Measurements from ENCODE around the gene CASQ2. TPM values are rescaled to one million over a fixed set of nuclear protein-coding genes. Genes with fewer than 3 reads are reported as not detected.

The CASQ2 gene
- total RNA-seq (2014; rRNA removed) = 0.17 and 0.19 TPM in 2 replicates
- polyA plus RNA-seq (2012) = 0.04 TPM

DNA sequence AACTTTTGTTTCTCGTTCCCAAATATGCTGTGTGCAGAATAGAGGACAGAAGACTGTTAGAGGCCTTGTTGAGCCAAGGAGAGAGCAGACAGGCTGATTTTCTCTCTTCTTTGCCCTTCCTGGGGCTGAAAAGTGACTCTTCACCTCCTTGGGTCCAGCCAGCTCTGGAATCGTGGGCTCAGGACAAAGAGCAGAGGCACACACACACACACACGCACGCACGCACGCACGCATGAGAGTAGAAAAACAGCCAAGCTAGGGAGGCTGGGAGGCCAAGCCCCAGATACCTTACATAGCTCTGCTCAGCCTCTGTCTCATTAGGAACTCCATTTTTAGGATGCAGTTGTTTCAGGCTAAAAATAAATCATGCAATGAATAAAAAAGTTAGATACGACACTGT is at the start of gene CASQ2:
Gene CASQ2, minus strand, starts transcription at position 166 of the 400 bp plus-strand sequence. CDS start 173 bp downstream, outside the sequence.
- no peak for DNase-seq (ENCODE audit: low read depth)

DNA sequence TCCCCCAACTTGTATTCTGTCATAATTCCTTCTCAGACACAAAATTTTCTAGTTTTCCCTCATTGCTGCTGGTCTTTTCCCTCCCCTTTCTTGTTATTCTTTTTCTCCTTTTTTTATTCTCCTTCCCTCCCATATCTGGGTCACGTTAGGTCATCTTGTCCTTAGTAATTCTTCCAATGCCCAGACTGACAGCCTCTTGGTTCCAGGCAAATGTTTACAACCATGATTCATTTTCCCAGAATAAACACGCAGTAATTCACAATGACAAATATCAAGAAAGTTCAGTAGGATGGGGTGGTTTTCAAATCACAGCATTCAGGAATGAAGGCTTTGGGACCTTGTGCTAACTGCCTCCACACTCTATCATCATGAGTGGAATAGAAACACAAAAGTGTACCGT is 47.2 kb upstream of the CASQ2 start:
- peak; percentile 53 for DNase-seq (ENCODE audit: low read depth)

DNA sequence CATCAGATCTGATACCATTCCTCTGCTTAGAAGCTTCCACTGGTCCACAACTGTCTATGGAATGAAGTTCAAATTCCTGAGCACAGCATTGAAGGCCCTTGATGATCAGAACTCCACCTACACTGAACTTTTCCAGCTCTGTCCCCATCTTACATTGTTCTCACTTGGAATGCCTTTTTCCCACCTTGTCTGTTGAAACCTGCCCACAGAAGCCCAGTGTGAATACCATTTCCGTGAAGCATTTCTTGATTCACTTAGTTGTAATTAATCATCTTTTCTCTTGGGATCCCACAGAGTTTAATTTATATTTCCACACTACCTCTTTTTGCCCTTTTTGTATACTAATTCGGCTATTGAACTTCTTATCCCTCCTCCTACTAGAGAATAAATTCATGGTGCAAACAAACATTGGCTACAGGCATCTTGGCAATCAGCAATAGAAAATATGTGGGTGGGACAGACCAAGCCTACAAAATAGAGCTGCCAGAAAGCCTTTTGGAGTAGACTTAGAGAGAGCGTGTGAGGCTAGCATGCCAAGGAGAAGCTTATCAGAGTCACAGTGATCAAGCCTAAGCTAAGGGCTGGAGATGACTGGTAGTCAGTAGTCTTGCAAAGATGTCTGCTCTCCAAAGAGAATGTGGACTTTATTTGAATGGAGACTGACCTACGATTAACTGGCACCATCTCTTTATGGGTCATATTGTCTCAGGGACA is 46.3 kb upstream of the CASQ2 start:
- no peak for DNase-seq (ENCODE audit: low read depth)

DNA sequence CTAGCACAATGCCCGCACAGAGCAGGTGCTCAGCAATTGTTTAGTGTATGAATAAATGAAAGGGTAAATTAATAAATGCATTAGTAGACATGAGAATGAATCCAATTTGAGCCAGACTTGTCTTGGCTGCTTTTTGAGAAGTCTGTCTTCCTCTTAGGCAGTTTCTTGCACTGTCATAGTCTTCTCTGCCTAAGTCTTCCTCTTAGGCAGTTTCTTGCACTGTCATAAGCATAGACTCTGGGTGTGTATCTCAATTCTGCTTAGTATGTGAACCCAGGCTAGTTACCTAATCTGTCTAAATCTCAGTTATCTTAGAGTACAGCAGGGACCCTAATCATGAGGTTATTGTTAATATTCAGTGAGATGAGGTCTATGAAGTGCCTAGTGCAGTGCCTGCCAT is 45.2 kb upstream of the CASQ2 start:
- no peak for DNase-seq (ENCODE audit: low read depth)

DNA sequence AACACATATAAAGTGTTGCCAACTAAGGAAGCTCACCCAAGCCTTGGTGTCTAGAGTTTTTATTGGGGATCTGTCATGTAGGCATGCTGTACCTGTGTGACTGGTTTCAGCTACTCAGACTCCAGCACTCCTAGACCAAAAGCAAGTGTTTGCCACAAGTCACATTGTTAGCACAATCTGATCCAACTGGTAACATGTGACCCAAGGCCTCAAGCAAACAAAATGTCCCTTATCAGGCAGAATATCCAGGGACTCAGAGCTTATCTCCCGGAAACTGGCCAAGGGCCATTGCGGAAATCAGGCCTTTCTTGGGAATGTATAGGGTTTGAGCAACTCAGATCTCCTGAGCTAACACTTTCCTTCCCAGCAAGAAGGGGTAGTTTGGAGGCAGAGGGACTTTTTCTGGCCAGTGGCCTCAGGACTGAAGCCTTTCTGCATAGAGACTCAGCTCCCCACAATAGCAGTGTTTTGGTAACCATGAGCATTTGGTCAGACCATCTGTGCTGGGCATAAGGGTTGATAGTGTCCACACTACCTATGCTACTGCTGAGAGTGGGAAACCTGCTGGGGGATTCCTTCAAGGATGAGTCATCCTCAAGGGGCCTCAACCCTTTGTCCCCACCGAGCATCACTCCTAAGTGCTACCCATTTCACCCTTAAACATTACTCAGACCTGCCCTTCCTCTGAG is 42.8 kb upstream of the CASQ2 start:
- no peak for DNase-seq (ENCODE audit: low read depth)

DNA sequence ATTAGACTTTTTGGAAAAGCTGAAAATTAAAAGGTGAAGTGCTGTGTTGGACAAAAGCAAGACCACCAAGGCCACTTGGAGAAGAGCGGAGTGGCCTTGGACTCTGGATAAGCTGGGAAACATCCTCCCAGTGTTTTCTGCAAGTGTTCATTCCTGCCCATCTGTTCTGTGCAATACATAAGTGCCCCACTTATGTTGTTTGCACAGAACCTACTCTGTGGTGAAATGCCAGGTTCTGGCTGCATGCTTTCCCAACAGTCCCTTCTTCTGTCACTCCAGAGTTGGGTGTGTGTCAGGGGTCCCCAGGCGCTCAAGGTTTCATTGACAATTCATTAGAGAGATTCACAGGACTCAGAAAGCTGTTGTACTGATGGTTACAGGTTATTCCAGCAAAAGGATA is 42.1 kb upstream of the CASQ2 start:
- no peak for DNase-seq (ENCODE audit: low read depth)

DNA sequence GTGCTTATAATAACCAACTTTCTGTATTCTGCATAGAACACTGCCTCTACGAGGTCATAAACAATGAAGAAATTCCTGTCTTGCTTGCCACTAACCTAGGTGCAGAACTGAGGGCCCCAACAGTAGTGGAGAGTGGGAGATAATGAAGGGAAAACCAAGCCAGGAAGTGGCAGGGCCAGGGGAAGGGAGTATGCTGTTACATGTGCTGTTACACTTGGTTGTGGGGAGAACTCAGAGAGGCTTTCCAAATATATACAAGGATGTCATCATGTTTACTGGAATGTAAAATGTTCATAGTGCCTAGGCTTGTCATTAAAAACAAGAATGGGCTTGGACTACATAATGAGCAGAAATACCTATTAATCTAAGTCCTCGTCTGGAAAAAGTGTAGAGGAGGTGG is 41.3 kb upstream of the CASQ2 start:
- no peak for DNase-seq (ENCODE audit: low read depth)

DNA sequence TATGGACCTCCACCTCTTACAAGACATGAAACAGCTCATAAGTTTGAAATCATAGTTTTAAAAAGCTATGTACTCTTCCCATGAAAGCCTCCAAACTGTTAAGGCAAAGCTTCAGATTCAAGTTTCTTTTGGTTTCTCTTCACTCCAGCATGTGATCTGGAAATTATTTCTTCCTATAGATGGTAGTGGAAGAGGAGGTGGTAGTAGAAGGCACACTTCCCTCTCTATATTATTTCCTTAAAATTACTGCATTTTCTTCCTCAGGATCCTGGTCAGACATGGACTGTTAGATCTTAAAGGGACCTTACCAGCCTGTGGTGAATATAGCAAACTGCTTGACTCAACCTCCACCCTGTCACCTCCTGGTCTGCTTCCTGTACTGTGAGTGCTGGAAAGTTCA is 40.6 kb upstream of the CASQ2 start:
- DNase-seq (ENCODE audit: low read depth) = no peak

DNA sequence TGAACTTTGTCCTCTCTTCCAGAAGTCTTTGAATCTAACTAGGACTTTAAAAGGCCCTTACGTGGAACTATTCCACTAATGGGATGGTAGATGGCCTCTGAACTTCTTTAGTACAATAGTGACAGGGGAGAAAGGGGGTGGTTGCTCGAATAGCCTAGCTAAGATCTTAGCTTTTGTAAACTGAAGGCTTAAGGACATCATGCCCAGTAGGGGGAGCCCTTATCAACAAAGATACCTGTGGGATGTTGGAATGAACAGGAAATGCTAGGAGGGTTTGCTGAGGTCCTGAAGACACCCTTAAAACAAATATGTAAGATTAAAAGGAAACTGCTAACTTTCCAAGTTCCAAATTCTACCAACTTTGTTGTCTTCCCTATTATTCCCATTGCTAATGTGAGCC is 39.2 kb upstream of the CASQ2 start:
- peak; percentile 84 for DNase-seq (ENCODE audit: low read depth)

DNA sequence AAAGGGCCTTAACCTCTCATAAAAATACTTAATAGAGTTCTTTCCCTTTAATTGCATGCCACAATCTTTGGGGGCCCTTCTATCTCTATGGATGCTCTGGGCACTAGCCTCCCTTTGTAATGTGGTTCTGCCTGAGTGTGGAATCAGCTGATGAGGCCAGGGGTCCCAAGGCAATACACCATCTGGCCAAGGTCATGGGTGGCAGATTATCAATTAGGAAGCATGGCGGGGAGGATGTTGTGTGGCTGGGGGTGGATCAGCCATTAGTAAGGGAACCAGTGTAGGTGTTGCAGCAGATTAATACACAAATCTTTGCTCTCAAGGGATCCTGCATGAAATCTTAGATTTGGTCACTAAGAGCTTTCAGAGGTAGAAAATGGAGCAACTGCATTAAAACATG is 37.1 kb upstream of the CASQ2 start:
- no peak for DNase-seq (ENCODE audit: low read depth)

DNA sequence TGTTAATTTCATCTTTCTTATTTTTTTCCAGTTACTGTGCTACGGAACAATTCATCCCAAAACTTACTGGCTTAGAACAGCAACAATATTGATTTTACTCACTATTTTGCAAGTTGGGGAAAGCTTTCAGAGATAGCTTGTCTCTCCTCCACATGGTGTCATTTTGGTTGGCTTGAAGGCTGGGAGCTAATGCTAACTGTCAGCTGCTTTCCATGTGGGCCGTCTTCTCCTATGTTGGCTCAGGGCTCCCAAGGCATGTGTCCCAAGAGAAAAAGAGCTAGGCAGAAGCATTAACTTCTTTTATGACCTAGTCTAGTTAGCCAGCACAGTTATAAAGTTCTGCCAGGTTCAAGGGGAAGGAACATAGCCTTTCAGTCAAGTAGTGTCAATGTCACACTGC is 33.9 kb upstream of the CASQ2 start:
- no peak for DNase-seq (ENCODE audit: low read depth)

DNA sequence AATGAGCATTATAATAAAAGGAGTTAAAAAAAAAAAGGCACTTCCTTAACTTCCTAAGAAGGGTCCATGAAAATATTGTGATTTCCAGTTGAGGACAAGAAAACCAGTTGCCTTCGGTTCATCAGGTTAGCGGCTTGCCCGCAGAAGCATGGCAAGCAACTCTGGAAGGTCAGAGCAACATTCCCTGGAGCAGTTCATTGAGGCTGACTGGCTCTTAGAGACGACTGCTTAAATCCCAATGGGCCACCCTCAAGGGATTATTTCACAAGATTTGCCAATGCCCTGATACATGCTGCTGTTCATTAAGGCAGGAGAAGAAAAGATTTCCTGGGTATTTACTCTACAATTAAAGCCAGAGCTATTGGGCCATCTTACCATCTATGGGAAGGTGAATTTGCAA is 29.0 kb upstream of the CASQ2 start:
- DNase-seq (ENCODE audit: low read depth) = no peak

DNA sequence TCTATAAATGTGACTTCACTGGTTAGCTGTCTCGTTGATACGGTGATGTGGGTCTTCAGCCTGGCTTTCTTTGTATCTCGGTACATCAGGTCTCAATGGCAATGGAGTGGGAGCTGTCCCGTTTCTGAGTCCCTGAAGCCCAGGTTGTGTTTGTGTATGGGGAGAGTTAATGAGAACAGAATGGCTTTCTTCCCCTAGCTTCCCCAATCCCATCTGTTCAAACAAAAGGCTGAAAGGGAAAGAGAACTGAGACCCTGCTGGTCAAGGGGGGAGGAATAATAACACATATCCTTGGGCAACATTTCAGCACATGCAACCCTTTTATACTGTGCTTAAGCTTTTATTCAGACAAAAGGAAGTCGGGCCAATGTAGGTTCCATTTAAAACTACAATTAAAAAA is 28.4 kb upstream of the CASQ2 start:
- DNase-seq (ENCODE audit: low read depth) = no peak

DNA sequence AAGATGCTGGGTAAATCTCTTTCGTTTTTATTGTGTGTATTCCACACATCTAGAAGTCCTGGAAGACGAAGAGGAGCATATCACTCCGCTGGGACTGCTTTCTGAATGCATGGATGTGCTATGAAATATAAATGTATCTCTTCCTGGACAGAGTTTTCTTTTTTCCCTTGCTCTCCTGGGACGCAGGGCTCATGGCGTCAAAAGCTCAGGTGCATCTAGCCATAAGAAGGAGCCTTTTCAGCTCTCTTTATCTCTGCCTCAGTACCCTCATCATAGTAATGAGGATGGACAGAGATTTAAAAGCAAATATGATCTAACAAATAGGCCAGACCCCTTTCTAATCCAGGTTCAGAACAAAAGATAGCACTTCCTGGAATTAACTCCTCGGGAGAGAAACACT is 27.5 kb upstream of the CASQ2 start:
- DNase-seq (ENCODE audit: low read depth) = no peak

DNA sequence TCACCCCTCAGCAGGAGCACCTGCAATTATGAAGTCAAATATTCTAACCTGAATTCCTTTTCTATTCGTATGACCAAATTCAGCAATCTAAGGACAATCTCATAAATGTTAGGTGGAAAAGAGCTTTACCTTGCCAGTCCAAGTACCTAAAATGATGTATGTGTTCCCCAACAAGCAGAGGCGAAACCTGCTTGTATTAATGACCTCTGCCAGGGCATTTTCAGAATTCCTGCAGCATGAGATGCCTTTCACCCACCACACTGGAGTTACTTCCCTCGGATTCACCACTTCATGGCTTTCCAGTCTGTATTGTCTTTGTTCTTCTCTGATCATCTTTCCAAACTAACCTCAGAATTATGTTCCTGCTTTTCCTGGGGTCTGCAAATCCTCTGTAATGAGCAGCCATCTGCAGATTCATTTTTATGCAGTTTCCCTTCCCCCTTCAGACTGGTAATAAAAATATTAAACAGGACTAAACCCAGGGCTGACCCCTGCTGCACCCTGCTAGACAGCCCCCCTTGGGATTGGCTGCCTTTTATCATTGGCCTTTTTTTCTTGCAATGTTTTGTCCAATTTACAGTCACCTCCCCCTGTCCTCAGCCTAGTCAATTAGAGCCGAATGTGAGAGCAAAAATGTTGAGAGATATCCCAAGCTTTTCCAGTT is 26.6 kb upstream of the CASQ2 start:
- no peak for DNase-seq (ENCODE audit: low read depth)

DNA sequence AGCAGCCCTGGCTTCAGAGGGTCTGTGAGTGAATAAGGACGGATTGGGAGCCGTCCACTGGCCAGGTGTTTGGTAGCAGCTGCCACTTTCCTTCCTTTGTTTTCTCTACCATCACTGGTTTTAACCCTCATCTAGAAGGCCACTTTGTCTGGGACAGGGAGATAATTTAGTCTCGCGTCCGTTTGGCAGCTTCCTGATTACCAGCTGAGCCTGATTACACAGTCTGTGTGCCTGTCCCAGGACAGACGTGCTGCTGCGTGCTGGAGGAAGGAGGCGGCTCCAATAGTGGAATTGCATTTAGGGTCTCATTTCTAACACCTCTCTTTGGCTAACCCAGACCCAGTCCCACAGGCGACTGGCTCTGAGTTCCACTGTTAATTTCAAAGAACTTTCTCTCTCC is 24.6 kb upstream of the CASQ2 start:
- no peak for DNase-seq (ENCODE audit: low read depth)

DNA sequence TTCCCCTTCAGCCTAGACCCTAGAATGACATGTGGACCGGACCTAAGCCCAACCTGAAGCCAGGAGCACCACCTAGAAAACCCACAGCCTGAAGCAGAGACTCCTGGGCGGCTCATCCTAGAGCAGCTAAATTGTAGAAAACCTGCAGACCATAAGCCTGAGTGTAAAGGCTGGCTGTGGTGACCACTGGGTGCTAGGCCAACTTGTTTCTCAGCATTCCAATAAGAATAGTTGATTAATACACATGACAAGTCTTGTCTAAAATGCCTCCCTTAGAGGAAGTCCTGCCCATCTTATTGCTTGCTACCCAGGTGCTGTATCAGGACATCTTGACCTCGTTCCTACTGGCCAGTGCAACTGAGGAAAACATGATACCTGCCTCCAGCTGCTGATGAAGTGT is 23.3 kb upstream of the CASQ2 start:
- DNase-seq (ENCODE audit: low read depth) = no peak

DNA sequence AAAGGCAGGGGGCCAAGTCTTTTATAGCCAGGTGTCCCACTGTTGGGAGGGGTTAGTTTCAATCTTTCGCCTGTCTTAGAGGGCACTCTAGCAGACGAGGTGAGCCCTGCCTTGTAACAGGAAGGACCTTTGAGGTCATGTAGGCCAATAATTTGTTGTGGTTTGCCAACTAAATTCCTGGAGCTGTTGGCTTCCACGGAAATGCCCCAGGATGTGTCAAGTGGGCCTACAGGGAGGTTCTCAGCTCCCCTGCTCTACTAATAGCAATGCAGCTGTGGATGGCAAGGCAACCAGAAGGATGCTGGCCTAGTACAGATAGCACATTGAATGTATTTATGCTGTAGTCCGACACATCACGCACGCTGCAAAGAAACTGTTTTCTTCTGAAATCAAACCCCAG is 22.3 kb upstream of the CASQ2 start:
- DNase-seq (ENCODE audit: low read depth) = no peak

DNA sequence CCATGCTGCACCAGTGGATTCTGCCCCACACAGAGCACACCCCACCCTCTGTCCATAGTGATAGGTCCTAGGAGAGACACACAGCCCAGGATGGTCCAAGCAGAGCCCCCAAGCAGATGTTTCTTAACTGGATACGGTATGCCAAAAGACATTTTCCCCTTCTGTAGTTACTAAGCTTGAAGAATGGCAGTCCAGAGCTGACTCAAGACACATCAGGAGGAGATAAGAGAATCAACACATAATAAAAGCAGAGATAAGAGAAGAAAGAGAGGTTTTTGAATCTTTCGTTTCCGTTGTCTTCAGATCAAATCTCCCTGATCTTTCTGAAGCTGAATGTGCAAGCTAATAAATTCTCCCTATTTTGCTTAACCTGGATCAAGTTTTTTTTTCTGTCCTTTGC is 21.8 kb upstream of the CASQ2 start:
- no peak for DNase-seq (ENCODE audit: low read depth)

DNA sequence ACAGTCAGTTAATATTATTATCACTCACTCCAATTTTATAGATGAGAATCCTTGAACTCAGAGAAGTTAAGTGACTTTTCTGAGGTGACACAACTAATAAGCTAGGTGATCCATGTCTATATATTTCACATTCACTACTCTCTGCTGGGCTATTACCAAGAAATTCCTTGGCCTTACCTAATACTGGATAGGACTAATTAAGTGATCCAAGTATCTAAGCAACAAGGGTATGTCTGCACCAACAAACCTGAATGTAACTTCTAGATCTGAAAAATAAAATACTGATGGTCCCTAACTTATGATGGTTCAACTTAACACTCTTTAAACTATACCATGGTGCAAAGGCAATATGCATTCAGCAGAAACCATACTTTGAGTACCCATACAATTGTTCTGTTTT is 14.8 kb upstream of the CASQ2 start:
- no peak for DNase-seq (ENCODE audit: low read depth)

DNA sequence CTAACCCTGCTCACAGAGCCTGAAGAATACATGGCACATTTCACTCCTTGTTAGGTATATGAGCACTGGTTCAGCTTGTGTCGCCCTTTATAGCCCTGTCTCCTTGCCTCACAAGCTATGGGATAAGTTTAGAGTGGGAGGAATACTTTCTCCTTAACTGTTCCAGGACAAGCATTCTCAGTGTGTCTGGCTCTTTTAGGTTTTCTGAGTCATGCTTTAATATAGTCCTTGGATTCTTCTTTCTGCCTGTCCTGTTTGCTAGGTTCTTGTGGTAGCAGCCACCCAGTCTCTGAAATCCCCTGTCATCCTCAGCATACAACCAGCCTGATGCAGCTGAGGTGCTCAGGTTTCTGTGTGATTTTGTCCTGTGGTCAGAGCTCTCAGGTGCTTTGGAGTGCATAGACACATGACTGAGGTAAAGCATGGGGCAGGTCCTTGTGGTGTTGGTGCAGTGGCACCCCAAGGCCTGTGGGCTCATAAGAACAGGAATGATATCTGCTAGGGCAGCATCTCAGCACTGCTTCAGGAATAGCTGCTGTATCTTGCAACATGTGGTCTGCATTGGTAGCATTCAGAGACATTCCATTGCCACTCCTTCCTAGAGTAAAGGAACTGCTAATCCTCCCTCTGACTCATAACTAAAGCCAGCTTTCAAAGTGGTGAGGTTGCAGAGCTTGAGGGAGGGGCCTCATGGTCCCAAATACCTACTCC is 14.2 kb upstream of the CASQ2 start:
- DNase-seq (ENCODE audit: low read depth) = peak; percentile 99

DNA sequence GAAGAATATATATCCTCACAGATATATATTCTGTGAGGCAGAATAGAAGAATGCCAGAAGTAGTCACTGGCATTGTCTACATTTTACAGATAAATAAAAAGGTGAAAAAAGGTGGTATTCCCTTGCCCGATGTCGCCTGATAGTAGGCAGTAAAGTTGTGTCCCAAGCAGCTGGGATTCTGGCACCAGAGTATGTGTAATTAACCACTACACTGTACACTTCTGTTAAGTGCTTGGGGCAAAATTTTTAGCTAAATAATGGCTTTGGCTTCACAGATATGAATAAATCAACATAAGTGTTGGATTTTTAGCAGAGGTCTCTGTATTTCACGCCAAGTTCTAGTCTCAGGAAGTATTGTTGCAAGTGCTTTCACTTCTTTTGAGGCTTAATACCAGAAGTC is 13.3 kb upstream of the CASQ2 start:
- DNase-seq (ENCODE audit: low read depth) = peak; percentile 27
